GM13976 (cell line): Measurements from ENCODE around the gene KRT38.

Source experiments
- DNase-seq: peaks from one replicate; pipeline ENCODE4 v3.0.0; 2012; ENCODE audit warnings: low spot score
- CTCF ChIP-seq: IDR thresholded peaks from 2 replicates; pipeline ENCODE4 v1.5.1; 2012; ENCODE audit warnings: borderline replicate concordance, mild to moderate bottlenecking; ENCODE audit not compliant: insufficient read depth; ENCODE audit errors: extremely low read depth, missing control alignments, control extremely low read depth
- in situ Hi-C: fragments of 300-500 bp; cut with MboI; formaldehyde crosslinking; loops from one replicate; pipeline ENCODE4 v1.12.0; 2022; ENCODE audit warnings: low sequenced_read_pairs, mixed read lengths, inconsistent platforms; ENCODE audit not compliant: unreplicated experiment

The KRT38 gene

DNA sequence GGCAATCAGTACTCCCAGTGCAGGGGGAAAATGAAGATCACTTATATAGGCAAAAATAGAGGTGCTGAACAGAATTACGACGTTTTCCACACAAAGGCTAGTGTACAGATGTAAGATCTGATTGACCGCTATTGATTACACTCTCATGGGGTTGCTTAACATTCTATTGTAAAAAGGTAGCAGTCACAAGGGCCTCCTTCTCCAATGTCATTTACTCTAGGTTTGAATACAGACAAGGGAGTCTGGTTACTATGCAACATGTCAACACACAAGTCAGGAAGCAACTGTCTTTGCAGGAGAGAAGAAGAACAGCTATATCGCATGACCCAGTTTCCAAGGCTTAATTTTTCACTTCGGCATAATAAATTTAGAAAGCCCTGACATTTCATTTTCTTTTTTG, 24.3 kb downstream of the KRT38 start:
- no peak for TF ChIP-seq CTCF
- DNase-seq: no peak

GRCh38 chr17:41415833-41416335, 24.9 kb downstream of the KRT38 start:
- no peak for TF ChIP-seq CTCF
- DNase-seq: no peak
- in situ Hi-C loops: no loop called here

More for the DNA sequence above, 24.3 kb downstream of the KRT38 start:
- in situ Hi-C loops: no loop called here

DNA sequence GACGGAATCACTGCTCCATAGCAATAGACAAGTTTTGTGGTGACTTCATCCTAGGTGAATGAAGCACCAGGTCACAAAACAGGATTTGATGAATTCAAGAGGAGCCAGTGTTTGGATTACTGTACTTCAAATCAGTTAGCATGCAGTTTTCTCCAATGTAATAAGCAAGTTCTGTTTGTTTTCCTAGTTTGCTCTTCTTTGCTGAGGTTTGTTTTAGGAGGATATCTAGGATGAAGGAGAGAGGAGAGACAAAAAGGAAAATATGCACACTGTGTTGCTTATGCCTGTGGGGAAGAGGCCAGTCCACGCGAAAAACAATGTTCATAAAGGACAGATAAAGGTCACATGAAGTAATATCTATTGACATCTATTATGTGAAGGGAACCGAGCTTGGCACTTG, 25.4 kb downstream of the KRT38 start:
- TF ChIP-seq CTCF: no peak
- no peak for DNase-seq
- in situ Hi-C loops: no loop called here

- no peak for DNase-seq
- in situ Hi-C loops: no loop called here
- no peak for TF ChIP-seq CTCF
Observed at GRCh38 chr17:41413982-41414381, 26.8 kb downstream of the KRT38 start.

- in situ Hi-C loops: no loop called here
- no peak for DNase-seq
- no peak for TF ChIP-seq CTCF
Observed at GRCh38 chr17:41413353-41413957, 27.3 kb downstream of the KRT38 start.

DNA sequence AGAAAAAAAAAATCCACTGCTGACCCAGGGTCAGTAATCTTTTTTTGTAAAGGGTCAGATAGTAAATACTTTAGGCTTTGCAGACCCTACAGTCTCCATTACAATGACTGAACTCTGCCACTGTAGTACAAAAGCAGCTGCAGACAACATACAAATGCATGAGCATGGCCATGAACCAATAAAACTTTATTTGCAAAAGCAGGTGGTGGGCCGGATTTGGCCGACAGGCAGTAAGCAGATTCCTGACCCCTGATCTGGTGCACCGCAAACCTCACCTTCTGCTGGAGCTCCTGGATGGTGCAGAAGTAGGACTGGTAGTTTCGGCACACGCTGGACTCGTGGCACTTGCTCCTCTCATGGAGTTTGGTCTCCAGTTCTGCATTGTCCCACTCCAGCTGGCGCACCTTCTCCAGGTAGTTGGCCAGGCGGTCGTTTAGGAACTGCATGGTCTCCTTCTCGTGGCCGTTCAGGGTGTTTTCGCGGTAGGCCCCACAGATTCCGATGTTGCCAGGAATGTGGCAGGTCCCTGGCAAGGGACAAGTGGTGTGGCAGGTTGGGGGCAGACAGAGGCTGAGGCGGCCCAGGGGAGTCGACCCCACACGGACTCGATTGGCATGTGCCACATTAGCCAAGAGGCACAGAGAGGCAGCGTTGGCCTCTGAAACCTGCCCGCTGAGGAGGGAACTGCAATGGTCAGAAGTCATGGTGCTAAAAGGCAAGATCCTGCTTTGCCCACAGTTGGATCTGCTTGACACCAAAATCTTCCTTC, 29.5 kb downstream of the KRT38 start:
- no peak for TF ChIP-seq CTCF
- DNase-seq: no peak
- in situ Hi-C loops: no loop called here

DNA sequence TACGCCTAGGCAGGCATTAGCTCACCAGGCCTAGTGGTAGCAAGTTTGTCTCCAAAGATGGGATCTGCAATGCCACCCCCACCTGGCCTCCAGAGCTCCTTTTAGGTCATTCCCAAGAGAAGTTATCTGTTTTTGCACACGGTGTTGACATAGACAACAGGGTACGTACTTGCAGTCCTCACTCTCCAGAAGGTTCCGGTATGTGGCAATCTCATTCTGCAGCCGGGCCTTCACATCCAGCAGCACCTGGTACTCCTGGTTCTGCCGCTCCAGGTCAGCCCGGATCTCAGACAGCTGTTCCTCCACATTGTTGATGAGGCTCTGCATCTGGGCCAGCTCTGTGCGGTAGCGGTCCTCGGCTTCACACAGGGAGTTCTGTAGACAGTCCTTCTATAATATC, 33.6 kb downstream of the KRT38 start:
- in situ Hi-C loops: no loop called here
- no peak for TF ChIP-seq CTCF
- DNase-seq: no peak
